Testis (tissue), 5 donors: Measurements from ENCODE around the gene KLHL33. TPM values are rescaled to one million over a fixed set of nuclear protein-coding genes. Genes with fewer than 3 reads are reported as not detected.
A peak's percentile ranks its signal among the peaks of the same experiment; 100 is the strongest.

Experiments
- DNase-seq: peaks from one replicate; pipeline ENCODE4 v3.0.0-alpha.2; 2019
- H3K27ac ChIP-seq, 2 donors: fragments of 200-600 bp; sonication (generic); one replicate each; pipeline ENCODE4 v1.5.1; 2019
- H3K27me3 ChIP-seq: fragments of 200-600 bp; sonication (generic); one replicate; pipeline ENCODE4 v1.5.1; 2019
- H3K36me3 ChIP-seq: fragments of 200-600 bp; sonication (generic); one replicate; pipeline ENCODE4 v1.5.1; 2017; ENCODE audit warnings: low read depth; ENCODE audit errors: missing control alignments
- H3K4me1 ChIP-seq: fragments of 200-600 bp; sonication (generic); one replicate; pipeline ENCODE4 v1.5.1; 2019
- H3K4me3 ChIP-seq, 2 donors: fragments of 200-600 bp; sonication (generic); one replicate each; pipeline ENCODE4 v1.5.1; 2017 to 2019
- H3K9me3 ChIP-seq: fragments of 200-600 bp; sonication (generic); one replicate; pipeline ENCODE4 v1.5.1; 2017
- CTCF ChIP-seq, 3 experiments: fragments of 450-650 bp in 2 of 3; fragments of 200-600 bp in 1 of 3; sonication (generic) in 1 of 3; IDR thresholded peaks; one replicate each; pipeline ENCODE4 v1.5.1; 2016 to 2019; ENCODE audit warnings: antibody characterized with exemption in 3 of 3, mild to moderate bottlenecking in 2 of 3, moderate library complexity in 1 of 3
- POLR2A ChIP-seq: fragments of 450-650 bp; IDR thresholded peaks from one replicate; pipeline ENCODE4 v1.6.1; 2017; ENCODE audit warnings: antibody characterized with exemption, mild to moderate bottlenecking, moderate library complexity
- WGBS, 2 donors: methylation state at CpG; one replicate each; pipeline ENCODE4 v1.1.5; 2018; 5-methylcytosine and 5-hydroxymethylcytosine counted together
- intact Hi-C: fragments of 100-400 bp; cut with DNase I; formaldehyde crosslinking; loops from one replicate; pipeline ENCODE4 v1.15.1; 2023; ENCODE audit warnings: low total_unique reads
- long read RNA-seq, 2 donors: transcript quantifications; one replicate each; lab custom pipeline, GENCODE V29; 2026
- polyA plus RNA-seq: library from polyadenylated mRNA; stranded (reverse); fragments of 350-450 nt; fragmentation: Illumina TruSeq; extraction: RNeasy Lipid Tissue Mini Kit (QIAGEN cat#74804); gene quantifications from one replicate; pipeline ENCODE4 v1.2.3, GENCODE V29; 2014; ENCODE audit warnings: low read depth, low replicate concordance; ENCODE audit not compliant: insufficient read depth
- total RNA-seq, 2 donors: library from RNA; depleted of rRNA; stranded (reverse); fragments of >200 nt; gene quantifications; one replicate each; pipeline ENCODE4 v1.2.3, GENCODE V29; 2016

KLHL33 gene
- total RNA-seq (1 to 10 TPM; 1.2 to 1.6 TPM), polyA plus RNA-seq (0.67 TPM)
- long read RNA-seq, donor 1, result 0 reads
- long read RNA-seq, donor 2, result 0 reads

GRCh38 chr14:20435582-20436362 is at the start of gene KLHL33:
KLHL33 (minus strand) TSS chr14:20436166; CDS start chr14:20435811, 355 bp downstream.
- no peaks in the 10 kb centered on the region for H3K36me3 ChIP-seq
- no peaks in the 10 kb centered on the region for H3K9me3 ChIP-seq
- peaks cover 15% of the 10 kb centered on the region for H3K4me1 ChIP-seq
- intact Hi-C loops, result no loop called here
- H3K4me3 ChIP-seq, result peak within 1 kb of the TSS; percentile 43 to 62
- TF ChIP-seq POLR2A (no peak), CTCF (IDR thresholded peaks at IDR 0.05) (no peak)
- 59 to 90% methylated on average over 8 to 17 of the region's 17 CpGs for WGBS, 2 donors
- H3K27me3 ChIP-seq, result no peaks in the 10 kb centered on the region
- peak within 1 kb of the TSS; percentile 65 to 76 for H3K27ac ChIP-seq
- no peak for DNase-seq

- Histone ChIP-seq H3K27me3 (no peaks in the 10 kb centered on the region), H3K4me3 (no peak overlapping the region), H3K36me3 (no peaks in the 10 kb centered on the region), H3K4me1 (peaks cover 8% of the 10 kb centered on the region), H3K9me3 (no peaks in the 10 kb centered on the region), H3K27ac (no peak overlapping the region)
- WGBS, 2 donors, result 72 to 87% methylated on average over 5 of the region's 5 CpGs
- intact Hi-C loops, result no loop called here
- DNase-seq, result no peak
- TF ChIP-seq POLR2A, result no peak
- TF ChIP-seq CTCF (IDR thresholded peaks at IDR 0.05), result no peak
Observed at GRCh38 chr14:20482382-20482781, 46.4 kb upstream of the KLHL33 start.

GRCh38 chr14:20478894-20479293 is 42.9 kb upstream of the KLHL33 start:
- TF ChIP-seq CTCF (IDR thresholded peaks at IDR 0.05), result no peak
- intact Hi-C loops, result no loop called here
- Histone ChIP-seq H3K4me1 (peaks cover 12% of the 10 kb centered on the region), H3K27me3 (no peaks in the 10 kb centered on the region), H3K9me3 (no peaks in the 10 kb centered on the region), H3K36me3 (no peaks in the 10 kb centered on the region), H3K4me3 (no peak overlapping the region), H3K27ac (no peak overlapping the region)
- 80 to 92% methylated on average over 2 of the region's 2 CpGs for WGBS, 2 donors
- no peak for DNase-seq

GRCh38 chr14:20477211-20477876 is 41.4 kb upstream of the KLHL33 start:
- TF ChIP-seq CTCF (IDR thresholded peaks at IDR 0.05), result no peak
- TF ChIP-seq POLR2A, result no peak
- Histone ChIP-seq H3K9me3 (no peaks in the 10 kb centered on the region), H3K4me1 (peaks cover 12% of the 10 kb centered on the region), H3K27ac (peak overlapping the region; percentile 44 to 53), H3K27me3 (no peaks in the 10 kb centered on the region), H3K4me3 (no peak overlapping the region), H3K36me3 (no peaks in the 10 kb centered on the region)
- WGBS, 2 donors, result 29 to 52% methylated on average over 1 of the region's 1 CpG
- intact Hi-C loops, result no loop called here
- DNase-seq, result peak; percentile 55
